ENCODE measurements around the gene MAPK8IP1.

The MAPK8IP1 gene

GRCh38 chr11:45909594-45910475 lies 24.4 kb downstream of the MAPK8IP1 start:
- no peak for DNase-seq (ENCODE audit: low read depth)

DNA sequence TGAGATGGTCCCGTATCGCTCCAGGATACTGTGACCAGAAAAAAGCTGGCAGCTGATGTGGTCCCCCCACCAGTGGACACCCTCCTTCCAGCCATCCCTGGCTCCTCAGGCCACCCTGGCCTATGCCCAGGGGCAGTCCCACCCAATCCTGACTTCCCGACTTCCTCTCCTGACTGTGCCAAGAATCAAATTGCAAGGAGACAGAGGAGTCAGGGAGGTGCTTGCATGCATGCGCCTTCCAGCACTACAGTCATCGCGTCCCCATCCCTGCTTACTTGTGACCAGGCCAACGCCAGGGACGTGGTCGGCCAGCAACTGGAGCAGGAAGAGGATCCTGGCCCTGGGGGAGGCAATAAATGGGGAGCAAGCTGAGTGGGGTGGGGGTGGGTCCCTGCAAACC lies 25.2 kb downstream of the MAPK8IP1 start:
- no peak for DNase-seq (ENCODE audit: low read depth)

DNA sequence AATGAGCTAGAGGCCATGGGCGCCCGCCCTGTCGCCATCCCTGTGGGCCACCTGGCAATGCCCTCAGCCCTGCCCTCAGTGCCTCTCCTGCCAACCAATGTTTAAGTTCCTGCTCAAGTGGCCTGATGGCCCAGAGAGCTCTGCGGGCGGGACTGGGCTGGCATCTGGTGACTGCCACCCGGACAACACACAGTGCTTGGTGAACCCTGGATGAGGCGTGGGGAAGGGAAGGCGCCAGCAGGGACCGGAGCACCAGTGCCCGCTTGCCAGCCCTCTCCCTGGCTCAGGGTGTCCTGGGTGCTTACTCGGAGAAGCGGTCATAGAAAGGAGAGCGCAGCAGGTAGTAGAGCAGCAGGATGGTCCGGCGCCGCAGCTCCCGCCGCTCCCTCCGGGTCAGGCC lies 28.1 kb downstream of the MAPK8IP1 start:
- DNase-seq (ENCODE audit: low read depth) = no peak

- DNase-seq (ENCODE audit: low read depth) = no peak
These were observed 28.6 kb downstream of the MAPK8IP1 start for GRCh38 chr11:45913942-45914635.

DNA sequence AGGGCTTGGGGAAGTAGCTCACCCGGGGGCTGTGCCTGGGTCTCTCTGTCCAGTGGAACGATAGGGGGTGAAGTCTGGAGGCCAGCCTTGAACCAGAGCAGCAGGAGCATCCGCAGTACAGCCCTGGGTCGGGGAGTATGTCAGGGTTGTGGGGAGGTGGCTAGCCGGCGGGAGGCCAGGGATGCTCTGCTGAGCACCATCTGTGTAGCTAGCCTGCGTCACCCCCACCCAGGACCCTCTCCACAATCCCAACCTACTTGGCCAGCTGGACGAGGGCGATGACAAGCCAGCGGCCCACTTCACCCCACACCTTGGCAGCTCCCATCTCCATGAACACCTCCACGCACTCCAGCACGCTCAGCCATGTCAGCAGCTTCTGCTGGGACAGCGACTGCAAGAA lies 30.0 kb downstream of the MAPK8IP1 start:
- DNase-seq (ENCODE audit: low read depth) = no peak

DNA sequence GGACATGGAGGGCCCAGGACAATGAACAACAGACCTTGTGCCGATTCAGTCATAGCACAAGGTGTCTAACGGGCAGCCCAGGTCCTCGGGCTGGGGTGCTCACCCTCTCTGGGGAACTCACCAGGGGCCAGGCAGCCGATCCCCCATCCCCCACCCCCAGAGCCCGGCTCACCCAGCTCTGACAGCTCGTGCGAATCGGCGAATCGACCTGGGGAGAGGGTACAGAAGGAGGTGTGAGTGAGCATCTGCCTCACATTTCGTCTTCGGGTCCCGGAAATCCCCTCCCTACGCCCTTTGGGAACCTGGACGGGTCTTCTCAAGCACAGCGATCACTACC lies 31.8 kb downstream of the MAPK8IP1 start:
- no peak for DNase-seq (ENCODE audit: low read depth)

GRCh38 chr11:45917623-45918330 lies 32.3 kb downstream of the MAPK8IP1 start, which contains the start of gene PEX16:
PEX16 (minus strand) TSS chr11:45917877; CDS start chr11:45917811, 66 bp downstream.
- peak; percentile 91 for DNase-seq (ENCODE audit: low read depth)

GRCh38 chr11:45918331-45918941 lies 33.0 kb downstream of the MAPK8IP1 start:
- no peak for DNase-seq (ENCODE audit: low read depth)

GRCh38 chr11:45918962-45919675 lies 33.7 kb downstream of the MAPK8IP1 start:
- DNase-seq (ENCODE audit: low read depth) = no peak

- DNase-seq (ENCODE audit: low read depth) = no peak
These were observed 34.5 kb downstream of the MAPK8IP1 start for GRCh38 chr11:45919806-45920530.

DNA sequence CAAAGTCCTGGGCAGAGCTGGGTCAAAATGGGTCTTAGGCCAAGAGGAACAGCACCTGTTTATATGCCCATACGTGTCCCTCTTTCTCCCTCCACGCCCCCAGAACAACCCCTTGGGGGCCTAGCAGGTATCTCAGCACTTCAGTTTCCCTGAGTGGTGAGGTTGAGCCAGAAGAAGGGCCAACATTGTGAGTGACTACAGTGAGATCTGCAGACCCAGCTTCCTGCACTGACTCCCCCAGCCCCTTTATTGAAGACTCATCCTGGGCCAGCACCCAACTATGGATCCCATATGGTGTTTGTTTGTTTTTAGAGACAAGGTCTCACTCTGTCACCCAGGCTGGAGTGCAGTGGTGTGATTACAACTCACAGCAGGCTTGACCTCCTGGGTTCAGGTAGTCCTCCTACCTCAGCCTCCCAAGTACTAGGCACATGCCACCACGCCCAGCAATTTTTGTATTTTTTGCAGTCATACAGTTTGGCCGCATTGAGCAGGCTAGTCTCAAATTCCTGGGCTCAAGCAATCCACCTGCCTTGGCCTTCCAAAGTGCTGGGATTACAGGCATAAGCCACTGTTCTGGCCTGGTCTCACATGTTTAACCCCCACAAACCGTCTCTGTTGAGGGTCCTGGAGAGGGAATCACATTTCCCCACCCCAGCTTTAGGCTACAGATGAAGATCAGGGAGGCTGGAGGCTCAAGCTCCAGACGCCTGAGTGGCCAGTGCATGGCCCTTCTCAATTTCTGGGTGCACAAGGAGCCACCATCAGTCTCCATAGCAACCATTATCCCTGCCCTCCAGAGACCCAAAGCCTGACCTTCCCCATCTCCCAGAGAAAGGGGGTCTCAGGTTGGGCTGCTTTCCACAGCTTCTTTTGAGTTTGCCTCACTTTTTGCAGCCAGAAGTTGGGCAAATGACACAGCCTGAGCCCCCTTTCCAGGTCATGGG lies 35.4 kb downstream of the MAPK8IP1 start:
- no peak for DNase-seq (ENCODE audit: low read depth)

GRCh38 chr11:45921561-45922424 lies 36.3 kb downstream of the MAPK8IP1 start:
- no peak for DNase-seq (ENCODE audit: low read depth)

DNA sequence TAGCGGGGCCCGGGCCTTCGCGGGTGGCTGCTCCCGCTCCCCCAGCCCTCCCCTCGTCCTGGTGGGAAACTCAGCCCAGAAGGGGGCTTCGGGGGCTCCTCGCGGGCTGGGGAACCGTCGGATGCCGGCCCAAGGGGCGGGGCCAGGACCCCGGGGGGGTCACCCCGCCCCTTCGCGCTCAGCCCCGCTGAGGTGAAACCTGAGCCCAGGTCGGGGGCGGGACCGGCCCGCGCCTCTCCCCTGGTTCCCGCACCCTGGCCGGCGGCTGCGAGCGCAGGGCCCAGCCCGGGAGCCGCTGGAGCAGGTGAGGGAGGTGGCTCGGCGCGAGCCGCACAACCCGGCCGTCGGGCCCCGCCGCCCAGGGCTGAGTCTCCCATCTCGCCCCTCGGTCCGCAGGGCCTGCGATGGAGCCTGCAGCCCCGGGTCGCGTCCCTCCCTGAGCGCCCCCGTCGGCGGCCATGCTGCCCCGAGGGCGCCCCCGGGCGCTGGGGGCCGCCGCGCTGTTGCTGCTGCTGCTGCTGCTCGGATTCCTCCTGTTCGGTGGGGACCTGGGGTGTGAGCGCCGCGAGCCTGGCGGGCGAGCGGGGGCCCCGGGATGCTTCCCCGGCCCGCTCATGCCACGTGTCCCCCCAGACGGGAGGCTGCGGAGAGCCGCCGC lies 37.1 kb downstream of the MAPK8IP1 start, which contains the start of gene LARGE2:
Gene LARGE2, plus strand, starts transcription at position 232 of the 658 bp plus-strand sequence. Its CDS starts 227 bp downstream, at position 459.
- DNase-seq (ENCODE audit: low read depth) = no peak

DNA sequence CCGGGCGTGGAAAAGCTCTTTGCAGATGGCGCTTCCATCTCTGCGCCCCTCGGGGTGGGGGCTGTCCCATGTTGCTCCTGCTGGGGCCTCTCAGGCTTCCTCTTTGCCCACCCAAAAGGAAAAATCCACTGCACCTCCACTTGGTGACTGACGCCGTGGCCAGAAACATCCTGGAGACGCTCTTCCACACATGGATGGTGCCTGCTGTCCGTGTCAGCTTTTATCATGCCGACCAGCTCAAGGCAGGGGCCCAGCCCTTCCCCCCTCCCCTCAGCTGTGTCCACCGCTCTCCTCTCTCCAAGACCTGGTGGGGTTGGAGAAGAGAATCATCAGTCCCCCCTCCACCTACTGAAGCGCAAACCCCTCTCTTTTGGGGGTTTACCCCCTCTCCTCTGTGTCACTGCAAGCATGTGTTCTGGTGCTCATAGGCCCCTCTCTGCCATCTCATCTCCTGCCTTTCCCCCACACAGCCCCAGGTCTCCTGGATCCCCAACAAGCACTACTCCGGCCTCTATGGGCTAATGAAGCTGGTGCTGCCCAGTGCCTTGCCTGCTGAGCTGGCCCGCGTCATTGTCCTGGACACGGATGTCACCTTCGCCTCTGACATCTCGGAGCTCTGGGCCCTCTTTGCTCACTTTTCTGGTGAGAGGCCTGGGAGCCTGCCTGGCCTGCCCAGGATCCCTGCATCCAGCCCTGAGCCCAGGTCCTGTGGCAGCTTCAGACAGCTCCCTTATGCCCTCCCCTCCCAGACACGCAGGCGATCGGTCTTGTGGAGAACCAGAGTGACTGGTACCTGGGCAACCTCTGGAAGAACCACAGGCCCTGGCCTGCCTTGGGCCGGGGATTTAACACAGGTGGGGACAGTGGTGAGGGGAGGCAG lies 38.8 kb downstream of the MAPK8IP1 start:
- no peak for DNase-seq (ENCODE audit: low read depth)

GRCh38 chr11:45924927-45925326 lies 39.5 kb downstream of the MAPK8IP1 start:
- DNase-seq (ENCODE audit: low read depth) = no peak

DNA sequence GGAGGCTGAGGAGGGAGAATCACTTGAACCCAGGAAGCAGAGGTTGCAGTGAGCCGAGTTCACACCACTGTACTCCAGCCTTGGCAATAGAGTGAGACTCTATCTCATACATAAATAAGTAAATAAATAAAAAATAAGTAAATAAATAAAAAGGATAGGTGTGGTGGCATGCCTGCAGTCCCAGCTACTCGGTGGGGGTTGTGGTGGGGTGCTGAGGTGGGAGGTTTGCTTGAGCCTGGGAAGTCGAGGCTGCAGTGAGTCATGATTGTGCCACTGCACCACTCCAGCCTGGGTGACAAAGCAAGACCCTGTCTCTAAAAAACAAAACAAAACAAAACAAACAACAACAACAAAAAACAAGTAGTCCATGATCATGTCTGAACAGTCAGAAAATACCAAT lies 40.1 kb downstream of the MAPK8IP1 start:
- no peak for DNase-seq (ENCODE audit: low read depth)

- no peak for DNase-seq (ENCODE audit: low read depth)
These were observed 40.5 kb downstream of the MAPK8IP1 start for GRCh38 chr11:45926001-45926401.

All from stimulated activated CD8-positive, alpha-beta memory T cell treated with anti-CD3 and anti-CD28 coated beads, Interleukin-12 subunit alpha, Interleukin-12 subunit beta, amount 100 ng/mL, for 1 hour (primary cell).